T-helper 22 cell (primary cell): ENCODE measurements around the gene SIGLEC1.

Experiments
- DNase-seq: peaks from one replicate; pipeline ENCODE4 v3.0.0-alpha.2; 2020; ENCODE audit warnings: low read depth

The SIGLEC1 gene

DNA sequence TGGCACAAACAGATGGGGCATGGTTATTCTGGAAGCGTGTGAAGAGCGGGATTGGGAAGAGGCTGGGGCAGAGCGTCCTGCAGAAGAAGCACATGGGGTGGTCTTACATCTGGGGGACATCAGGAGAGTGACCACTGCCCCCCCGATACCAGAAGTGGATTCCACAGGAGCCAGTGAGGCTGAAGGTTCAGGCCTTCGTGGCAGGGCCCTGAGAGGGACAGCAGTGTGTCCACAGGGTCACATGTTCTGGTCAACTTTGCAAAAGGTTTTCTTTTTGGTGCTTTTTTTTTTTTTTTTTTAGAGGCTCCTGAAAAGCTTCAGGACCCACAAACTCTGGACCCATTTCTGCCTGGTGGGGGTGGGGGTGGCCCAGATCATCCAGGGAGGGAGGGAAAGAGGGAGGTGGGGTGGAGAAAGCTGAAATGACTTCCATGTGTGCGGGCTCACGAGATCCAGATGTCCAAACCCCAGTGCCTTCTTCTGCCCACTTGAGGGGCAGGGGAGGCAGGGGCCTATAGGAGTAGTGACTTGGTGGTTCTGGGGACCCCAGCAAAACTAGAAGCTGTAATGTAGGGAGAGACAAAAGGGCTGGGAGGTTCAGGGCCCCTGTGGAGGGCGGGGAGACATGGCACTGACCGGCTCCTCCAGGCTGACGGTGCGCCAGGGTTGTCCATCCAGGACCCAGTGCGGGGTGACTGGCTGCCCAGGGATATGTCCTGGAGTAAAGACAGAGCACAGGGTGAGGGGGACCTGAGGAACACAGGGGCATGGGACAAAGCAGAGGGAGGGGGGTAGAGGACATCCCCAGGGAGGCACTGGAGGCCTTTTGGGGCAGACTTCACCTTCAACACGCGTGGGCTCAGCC is 33.3 kb downstream of the SIGLEC1 start:
- DNase-seq: no peak

- no peak for DNase-seq
Measured at GRCh38 chr20:3678198-3678597, 34.2 kb downstream of the SIGLEC1 start.

DNA sequence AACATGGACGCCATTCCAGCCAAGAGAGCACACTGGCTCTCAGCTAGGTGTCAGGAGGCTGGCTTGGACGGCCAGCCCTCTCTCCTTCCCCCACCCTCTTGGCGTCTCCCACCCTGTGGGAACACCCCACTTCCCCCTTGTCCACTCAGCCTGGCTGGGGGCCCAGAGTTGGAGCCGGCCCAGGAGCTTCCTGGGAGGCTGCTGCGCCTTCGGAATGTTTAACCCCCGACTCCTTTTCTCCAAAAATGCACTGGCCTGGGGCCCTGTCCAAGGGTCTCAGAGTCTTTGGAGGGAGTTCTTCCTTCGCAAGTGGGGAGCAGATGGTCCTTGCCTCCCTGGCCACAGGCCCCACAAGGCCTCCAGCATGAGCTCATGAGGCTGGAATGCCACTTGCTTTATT is 34.7 kb downstream of the SIGLEC1 start:
- DNase-seq: no peak

- DNase-seq: no peak
Measured at GRCh38 chr20:3674995-3675900, 37.2 kb downstream of the SIGLEC1 start.

- DNase-seq: no peak
Measured at GRCh38 chr20:3674447-3674846, 38.0 kb downstream of the SIGLEC1 start.

GRCh38 chr20:3673221-3674070 is 39.0 kb downstream of the SIGLEC1 start:
- DNase-seq: no peak

- no peak for DNase-seq
Measured at GRCh38 chr20:3672547-3673171, 39.7 kb downstream of the SIGLEC1 start.

DNA sequence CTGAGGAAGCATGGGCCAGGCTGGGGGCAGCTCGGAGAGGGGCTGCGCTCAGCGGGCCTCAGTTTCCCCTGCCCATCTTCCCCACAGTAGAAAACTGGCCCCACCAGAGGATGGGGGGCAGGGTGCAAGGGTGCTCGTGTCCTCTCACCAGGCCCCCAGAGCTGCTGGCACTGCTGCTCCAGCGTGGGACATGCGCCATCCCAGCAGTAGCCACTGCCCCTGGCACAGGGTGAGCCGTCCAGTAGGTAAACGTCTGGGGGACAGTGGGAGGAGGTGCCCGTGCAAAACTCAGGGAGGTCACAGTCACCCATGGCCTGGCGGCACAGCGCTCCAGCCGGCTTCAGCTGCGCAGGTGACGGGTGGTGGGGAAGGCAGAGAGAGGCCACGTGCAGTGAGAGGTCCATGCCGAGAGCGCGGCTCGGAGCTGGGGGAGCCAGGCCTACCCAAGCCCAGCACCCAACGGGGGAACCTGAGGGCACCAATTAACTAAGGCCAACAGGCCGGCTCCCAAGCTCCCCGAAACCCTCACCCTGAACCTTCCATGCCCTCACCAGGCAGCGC is 40.3 kb downstream of the SIGLEC1 start:
- DNase-seq: no peak

DNA sequence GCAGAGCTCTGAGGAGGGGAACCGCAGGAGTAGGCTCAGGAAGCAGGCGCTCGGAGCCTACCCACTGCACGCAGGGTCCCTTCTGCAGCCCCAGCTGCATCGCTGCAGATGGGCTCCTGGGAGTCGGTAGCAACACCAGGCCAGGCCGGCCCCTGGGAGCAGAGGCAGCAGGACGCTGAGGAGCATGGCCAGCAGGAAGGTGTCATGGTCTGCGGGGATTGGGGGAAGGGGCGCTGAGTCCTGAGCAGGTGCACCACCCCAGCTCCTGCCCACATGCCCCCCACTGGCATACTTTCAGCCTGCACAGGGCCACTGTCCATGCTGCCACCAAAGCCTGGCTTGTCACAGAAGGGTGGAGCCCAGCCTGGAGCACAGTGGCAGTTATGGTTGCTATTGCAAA is 41.5 kb downstream of the SIGLEC1 start:
- no peak for DNase-seq

DNA sequence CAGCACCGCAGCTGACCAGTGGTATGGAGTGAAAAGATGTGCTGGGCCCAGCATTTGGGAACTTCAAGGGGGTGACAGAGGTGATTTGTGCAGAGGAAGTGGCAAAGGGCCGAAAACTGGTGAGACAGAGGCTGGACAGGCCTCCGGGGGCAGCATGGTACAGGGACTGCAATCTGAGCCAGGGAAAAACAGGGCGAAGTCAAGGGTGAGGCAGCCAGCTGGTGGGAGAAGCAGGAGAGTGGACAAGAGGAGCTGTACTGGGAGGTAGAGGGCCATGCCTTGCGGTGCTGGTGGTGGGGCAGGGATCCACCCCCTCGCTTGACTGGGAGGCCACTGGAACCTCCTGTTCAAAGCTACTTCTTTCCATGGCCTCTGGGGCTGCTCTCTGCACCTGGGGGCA is 41.9 kb downstream of the SIGLEC1 start:
- DNase-seq: no peak

DNA sequence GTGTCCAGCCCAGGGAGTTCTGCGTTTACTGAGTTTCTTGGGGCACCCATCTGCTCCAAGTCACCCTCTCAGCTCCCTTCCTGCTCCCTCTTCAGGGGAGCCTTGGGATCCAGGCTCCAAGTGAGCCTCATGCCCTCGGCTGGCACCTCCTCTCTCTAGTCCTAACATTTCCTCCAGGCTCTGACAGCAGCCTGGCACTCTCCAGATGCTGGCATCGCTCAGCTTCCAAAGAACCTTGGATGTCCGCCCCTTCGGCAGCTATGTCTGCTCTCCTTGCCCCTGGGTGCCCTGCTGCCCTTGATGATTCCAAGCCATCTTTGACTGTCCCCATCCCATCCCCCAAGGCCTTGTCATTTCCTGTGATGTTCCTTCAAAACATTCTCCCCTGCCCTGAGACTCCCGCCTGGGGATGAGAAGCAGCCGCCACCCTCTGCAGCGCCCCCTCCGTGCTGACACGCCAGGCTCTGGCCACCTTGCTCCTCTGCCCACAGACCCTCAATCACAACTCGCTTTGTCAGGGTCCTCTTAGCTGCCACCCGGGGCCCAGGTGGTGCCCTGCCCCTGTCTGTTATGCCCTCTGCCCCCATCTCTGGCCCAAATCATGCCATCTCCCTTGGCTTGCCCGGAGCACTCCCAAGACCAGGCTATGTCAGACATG is 42.6 kb downstream of the SIGLEC1 start:
- no peak for DNase-seq

DNA sequence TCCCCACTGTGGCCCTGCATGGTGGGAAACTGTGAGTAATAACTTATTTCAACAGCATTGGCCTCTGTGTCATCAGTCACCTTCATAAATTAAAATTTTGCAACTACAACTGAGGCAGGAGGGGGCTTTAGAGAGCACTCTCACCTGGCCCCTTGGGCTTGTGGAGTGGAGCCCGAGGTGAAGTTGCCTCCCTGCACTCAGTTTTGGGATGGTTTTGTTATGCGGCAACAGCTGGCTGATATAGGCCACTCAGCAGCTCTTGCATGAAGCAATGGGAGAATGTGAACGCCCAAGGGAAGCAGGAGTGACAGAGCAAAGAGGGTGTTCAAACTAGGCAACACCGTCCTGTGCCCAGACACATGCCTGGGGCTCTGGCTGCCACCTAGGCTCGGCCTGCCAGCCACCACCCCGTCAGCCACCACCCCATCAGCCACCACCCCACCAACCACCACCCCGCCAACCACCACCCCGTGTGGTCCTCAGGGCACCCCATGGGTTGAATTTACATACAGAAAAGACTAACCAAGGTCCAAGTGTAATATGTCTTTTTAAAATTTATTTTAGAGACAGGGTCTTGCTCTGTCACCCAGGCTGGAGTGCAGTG is 44.9 kb downstream of the SIGLEC1 start:
- no peak for DNase-seq

DNA sequence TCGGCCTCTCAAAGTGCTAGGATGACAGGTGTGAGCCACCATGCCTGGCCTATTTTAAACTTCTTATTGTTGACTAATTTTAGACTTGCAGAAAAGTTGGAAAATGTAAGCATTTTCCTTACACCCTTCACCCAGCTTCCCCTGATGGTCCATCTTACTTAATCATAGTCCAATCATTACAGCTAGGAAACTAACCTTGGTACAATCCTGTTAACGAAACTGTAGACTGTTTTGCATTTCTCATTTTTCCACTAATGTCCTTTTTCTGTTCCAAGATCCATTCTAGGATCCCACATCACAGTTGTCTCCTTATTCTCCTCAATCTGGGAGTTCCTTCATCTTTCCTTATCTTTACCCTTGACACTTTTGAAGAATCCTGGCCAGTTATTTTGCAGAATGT is 48.5 kb downstream of the SIGLEC1 start:
- no peak for DNase-seq

DNA sequence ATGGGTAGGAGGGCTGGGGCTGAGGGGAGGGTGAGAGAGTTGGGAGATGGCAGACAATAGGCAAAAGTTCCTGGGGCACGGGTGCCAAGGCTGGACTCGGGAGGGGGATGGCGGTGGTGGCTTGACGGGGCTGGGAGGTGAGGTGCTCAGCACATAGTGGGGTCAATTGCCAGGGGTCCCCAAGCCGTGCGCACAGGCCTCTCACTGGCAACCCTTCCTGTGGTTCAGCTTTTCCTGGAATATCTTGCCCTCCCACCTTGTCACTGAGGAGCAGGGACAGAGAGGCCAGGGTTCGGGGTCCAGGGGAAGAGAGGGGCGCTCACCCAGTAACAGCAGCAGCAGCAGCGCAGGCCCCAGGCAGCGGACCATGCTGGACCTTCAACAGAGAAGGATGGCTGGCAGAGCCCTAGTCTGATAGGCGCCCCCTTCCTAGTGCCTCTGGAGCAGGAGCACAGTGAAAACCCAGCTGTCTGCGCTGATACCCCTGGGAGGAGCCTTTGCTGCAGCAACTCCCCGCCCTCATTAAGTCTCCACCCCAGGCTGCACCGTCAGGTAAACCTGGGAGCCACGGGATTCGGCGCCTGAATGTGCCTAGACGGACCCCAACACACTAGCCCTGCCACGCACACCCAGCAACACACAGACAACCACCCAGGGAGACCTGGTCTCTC is 49.2 kb downstream of the SIGLEC1 start, which contains the start of gene GFRA4:
GFRA4 (minus strand) TSS at position 369 of the 671 bp plus-strand sequence; CDS start at position 369, 0 bp downstream.
- DNase-seq: no peak
